IMR-90 (cell line): Measurements from ENCODE around the gene UBE3A. TPM values are rescaled to one million over a fixed set of nuclear protein-coding genes. Genes with fewer than 3 reads are reported as not detected.

Source experiments
- ATAC-seq: fragments of 200-7000 bp; cut with Tn5 transposase; 2 replicates; pipeline ENCODE4 v1.9.1; 2020; ENCODE audit warnings: low read depth, mild to moderate bottlenecking, moderate library complexity
- BruUV-seq: library from RNA; stranded (reverse); fragments of 400-500 nt; replicated peaks from 2 replicates; lab custom pipeline; 2021; lab: Mats Ljungman, UMichigan
- CTCF ChIA-PET: fragments of 300-600 bp; formaldehyde crosslinking; extraction: SDS; loops from one replicate; lab custom pipeline; 2021; ENCODE audit warnings: antibody characterized with exemption; lab: Yijun Ruan, JAX
- POLR2A ChIA-PET: fragments of 300-600 bp; sonication (Branson Sonifier 250); formaldehyde crosslinking; loops from one replicate; lab custom pipeline; 2022; ENCODE audit warnings: antibody characterized with exemption; ENCODE audit not compliant: unreplicated experiment; lab: Charles Lee
- DNase-seq: peaks from one replicate; pipeline ENCODE4 v3.0.0; 2013
- H2AFZ ChIP-seq: replicated peaks from 2 replicates; pipeline ENCODE3; 2013; ENCODE audit warnings: low read length, mild to moderate bottlenecking; ENCODE audit not compliant: poor library complexity
- H2AK5ac ChIP-seq: 2 replicates; pipeline ENCODE4 v1.6.1; 2013; ENCODE audit warnings: low read depth, low read length, inconsistent platforms
- H2AK9ac ChIP-seq: replicated peaks from 2 replicates; pipeline ENCODE3; 2013; ENCODE audit warnings: mild to moderate bottlenecking, low read depth, low read length, moderate library complexity; ENCODE audit not compliant: poor library complexity
- H2BK120ac ChIP-seq: 2 replicates; pipeline ENCODE4 v1.6.1; 2013; ENCODE audit warnings: low read depth, low read length, inconsistent platforms
- H2BK15ac ChIP-seq: 3 replicates; pipeline ENCODE4 v1.6.1; 2013; ENCODE audit warnings: low read depth, low read length, inconsistent platforms
- H2BK20ac ChIP-seq: 2 replicates; pipeline ENCODE4 v1.6.1; 2013; ENCODE audit warnings: low read depth, mild to moderate bottlenecking, inconsistent platforms, low read length, moderate library complexity
- H2BK5ac ChIP-seq: 2 replicates; pipeline ENCODE4 v1.6.1; 2013; ENCODE audit warnings: mild to moderate bottlenecking, low read depth, low read length, inconsistent platforms; ENCODE audit not compliant: poor library complexity, severe bottlenecking
- H3K14ac ChIP-seq: replicated peaks from 2 replicates; pipeline ENCODE4 v1.6.1; 2013; ENCODE audit warnings: low read depth, low read length, inconsistent platforms
- H3K18ac ChIP-seq: 2 replicates; pipeline ENCODE4 v1.6.1; 2013; ENCODE audit warnings: low read depth, low read length, control low read depth
- H3K23ac ChIP-seq: 2 replicates; pipeline ENCODE4 v1.6.1; 2013; ENCODE audit warnings: low read depth, low read length, inconsistent platforms
- H3K27ac ChIP-seq: 2 replicates; pipeline ENCODE4 v1.5.1; 2013; ENCODE audit warnings: mild to moderate bottlenecking, control low read depth, low read length; ENCODE audit not compliant: insufficient read depth
- H3K27me3 ChIP-seq: 2 replicates; pipeline ENCODE4 v1.6.1; 2013; ENCODE audit warnings: low read length; ENCODE audit not compliant: control insufficient read depth, insufficient read depth
- H3K36me3 ChIP-seq: 2 replicates; pipeline ENCODE4 v1.6.1; 2013; ENCODE audit warnings: low read length, mixed read lengths; ENCODE audit not compliant: control insufficient read depth, insufficient read depth
- H3K4ac ChIP-seq: 2 replicates; pipeline ENCODE4 v1.6.1; 2013; ENCODE audit warnings: low read depth, low read length, inconsistent platforms
- H3K4me1 ChIP-seq: 2 replicates; pipeline ENCODE4 v1.6.1; 2013; ENCODE audit warnings: low read length, mixed read lengths; ENCODE audit not compliant: control insufficient read depth, insufficient read depth
- H3K4me2 ChIP-seq: 2 replicates; pipeline ENCODE4 v1.6.1; 2013; ENCODE audit warnings: low read depth, mild to moderate bottlenecking, control low read depth, low read length, moderate library complexity
- H3K4me3 ChIP-seq: 2 replicates; pipeline ENCODE4 v1.5.1; 2013; ENCODE audit warnings: low read depth, mild to moderate bottlenecking, control low read depth, low read length, moderate library complexity; ENCODE audit not compliant: insufficient read depth
- H3K56ac ChIP-seq: 2 replicates; pipeline ENCODE4 v1.6.1; 2013; ENCODE audit warnings: low read length, inconsistent platforms; ENCODE audit not compliant: insufficient read depth; ENCODE audit errors: extremely low read depth
- H3K79me1 ChIP-seq, 2 experiments: 2 replicates each; pipeline ENCODE4 v1.6.1; 2013; ENCODE audit warnings: low read length in 2 of 2, inconsistent platforms in 1 of 2, low read depth in 1 of 2
- H3K9ac ChIP-seq: 2 replicates; pipeline ENCODE4 v1.6.1; 2013; ENCODE audit warnings: low read depth, low read length, control low read depth
- H3K9me1 ChIP-seq: 2 replicates; pipeline ENCODE4 v1.6.1; 2013; ENCODE audit warnings: low read length, inconsistent platforms; ENCODE audit not compliant: insufficient read depth
- H3K9me3 ChIP-seq: 2 replicates; pipeline ENCODE4 v1.6.1; 2013; ENCODE audit warnings: low read length; ENCODE audit not compliant: control insufficient read depth, insufficient read depth
- H4K20me1 ChIP-seq: 2 replicates; pipeline ENCODE4 v1.6.1; 2013; ENCODE audit warnings: low read length, inconsistent platforms; ENCODE audit not compliant: insufficient read depth
- H4K5ac ChIP-seq: 2 replicates; pipeline ENCODE4 v1.6.1; 2013; ENCODE audit warnings: mild to moderate bottlenecking, low read depth, low read length, control low read depth
- H4K8ac ChIP-seq, 2 experiments: 2 replicates each; pipeline ENCODE4 v1.6.1; 2013; ENCODE audit warnings: low read depth in 2 of 2, low read length in 2 of 2, control low read depth in 1 of 2, inconsistent platforms in 1 of 2
- H4K91ac ChIP-seq: 2 replicates; pipeline ENCODE4 v1.6.1; 2013; ENCODE audit warnings: low read depth, low read length, inconsistent platforms; ENCODE audit not compliant: insufficient read depth
- BHLHE40 ChIP-seq: fragments of 150-350 bp; IDR thresholded peaks from 2 replicates; pipeline ENCODE4 v1.6.1; 2016; ENCODE audit warnings: mild to moderate bottlenecking, low read depth, low read length
- CEBPB ChIP-seq: IDR thresholded peaks from 2 replicates; pipeline ENCODE4 v1.6.1; 2012; ENCODE audit warnings: low read depth, low read length, improper control_type of control experiment
- MAFK ChIP-seq: IDR thresholded peaks from 2 replicates; pipeline ENCODE4 v1.6.1; 2012; ENCODE audit warnings: low read depth, low read length, improper control_type of control experiment
- MXI1 ChIP-seq: IDR thresholded peaks from 2 replicates; pipeline ENCODE4 v1.6.1; 2012; ENCODE audit warnings: low read depth, mild to moderate bottlenecking, low read length, moderate library complexity, borderline replicate concordance
- NFE2L2 ChIP-seq: fragments of 150-350 bp; IDR thresholded peaks from 2 replicates; pipeline ENCODE4 v1.6.1; 2016; ENCODE audit warnings: low read depth, mild to moderate bottlenecking, low read length
- POLR2A ChIP-seq: IDR thresholded peaks from 2 replicates; pipeline ENCODE4 v1.6.1; 2012; ENCODE audit warnings: mild to moderate bottlenecking, low read depth, low read length
- RAD21 ChIP-seq: IDR thresholded peaks from 2 replicates; pipeline ENCODE4 v1.6.1; 2012; ENCODE audit warnings: low read length, improper control_type of control experiment
- RCOR1 ChIP-seq: IDR thresholded peaks from 2 replicates; pipeline ENCODE4 v1.6.1; 2012; ENCODE audit warnings: mild to moderate bottlenecking, low read length, improper control_type of control experiment; ENCODE audit not compliant: insufficient replicate concordance
- SMC3 ChIP-seq: fragments of 150-350 bp; IDR thresholded peaks from 2 replicates; pipeline ENCODE4 v1.6.1; 2016; ENCODE audit warnings: low read depth, mild to moderate bottlenecking, antibody characterized with exemption, low read length, moderate library complexity
- WGBS, 2 experiments: methylation state at CpG; one replicate each; pipeline versions ENCODE4 v1.1.5 to v1.1.7; 2013; ENCODE audit warnings: missing lambda C conversion rate in 2 of 2; ENCODE audit not compliant: insufficient read length in 1 of 2; ENCODE audit errors: extremely low coverage in 2 of 2; 5-methylcytosine and 5-hydroxymethylcytosine counted together
- dilution Hi-C: fragments of 300-500 bp; cut with HindIII; formaldehyde crosslinking; loops from one replicate; pipeline ENCODE4 v1.14.3; 2018; ENCODE audit warnings: low sequenced_read_pairs; ENCODE audit not compliant: unreplicated experiment
- in situ Hi-C: fragments of 300-500 bp; cut with MboI; formaldehyde crosslinking; loops from 3 replicates; pipeline ENCODE4 v1.14.3; 2019; ENCODE audit warnings: low sequenced_read_pairs, inconsistent platforms, mixed read lengths
- intact Hi-C: fragments of 100-400 bp; cut with micrococcal nuclease; formaldehyde crosslinking; loops from 2 replicates; pipeline ENCODE4 v1.10.0; 2022
- polyA plus RNA-seq, 3 experiments: library from polyadenylated mRNA; depleted of rRNA; stranded (reverse); fragments of >200 nt; gene quantifications; 2 replicates each; pipeline ENCODE4 v1.2.3, GENCODE V29; 2012; ENCODE audit warnings: low replicate concordance in 1 of 3
- total RNA-seq: library from RNA; depleted of rRNA; stranded (reverse); fragments of >200 nt; gene quantifications from 2 replicates; pipeline ENCODE4 v1.2.3, GENCODE V29; 2012
- TF ChIP-seq, protein P1 (sequence below): fragments of 150-350 bp; IDR thresholded peaks from 2 replicates; pipeline ENCODE4 v1.6.1; 2017; ENCODE audit warnings: mild to moderate bottlenecking, antibody characterized with exemption, low read length, low read depth
- TF ChIP-seq, protein P2 (sequence below): fragments of 150-350 bp; IDR thresholded peaks from 2 replicates; pipeline ENCODE4 v1.6.1; 2016; ENCODE audit warnings: low read depth, mild to moderate bottlenecking, low read length, moderate library complexity, borderline replicate concordance
- TF ChIP-seq, protein P3 (sequence below): conservative IDR thresholded peaks from 2 replicates; pipeline ENCODE4 v1.5.1; 2012; ENCODE audit warnings: mild to moderate bottlenecking, low read depth, low read length, improper control_type of control experiment

The UBE3A gene
- total and polyA plus RNA-seq, 2 of the 4 experiments (the other 2 are of a cell fraction), result 19.3 to 53.2 TPM

DNA sequence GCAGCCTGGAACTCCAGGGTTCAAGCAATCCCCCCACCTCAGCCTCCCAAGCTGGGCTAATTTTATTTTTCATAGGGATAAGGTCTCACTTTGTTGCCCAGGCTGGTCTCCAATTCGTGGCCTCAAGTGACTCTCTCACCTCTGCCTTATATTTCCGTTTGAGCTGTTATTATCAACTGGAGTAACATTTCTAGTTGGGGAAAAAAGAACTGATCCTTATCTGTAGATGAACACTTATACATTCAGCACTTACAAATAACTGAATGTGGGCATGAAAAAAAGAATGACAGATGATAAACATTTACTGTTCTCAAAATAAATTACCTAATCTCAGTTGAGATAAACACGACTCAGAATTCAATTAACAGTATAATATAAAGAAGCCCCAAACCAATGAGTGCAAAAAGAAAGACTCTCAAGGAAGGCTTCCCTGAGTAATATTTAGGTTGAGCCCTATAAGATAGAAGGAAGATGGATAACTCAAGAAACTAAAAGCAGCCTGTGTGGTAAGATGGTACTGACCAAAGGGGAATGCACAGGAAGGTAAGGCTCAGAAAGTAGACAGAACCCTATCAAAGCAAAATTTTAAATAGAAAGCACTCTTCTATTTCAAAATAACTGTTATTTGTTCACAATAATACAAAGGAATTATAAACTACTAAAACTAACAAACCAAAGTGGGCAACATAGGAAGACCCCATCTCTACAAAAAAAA is 11.8 kb downstream of the UBE3A start:
- Histone ChIP-seq H3K56ac (no peak overlapping the region), H2BK5ac (no peak overlapping the region), H4K8ac (no peak overlapping the region), H2AFZ (no peak overlapping the region), H2BK20ac (no peak overlapping the region), H4K20me1 (peaks cover 67% of the 10 kb centered on the region), H4K5ac (no peak overlapping the region), H2BK15ac (no peak overlapping the region), H4K91ac (no peak overlapping the region), H2AK5ac (no peak overlapping the region), H3K27me3 (no peaks in the 10 kb centered on the region), H3K9me3 (no peaks in the 10 kb centered on the region), H3K79me1 (peaks cover 8 to 21% of the 10 kb centered on the region in 2 experiments; a peak in 3 of 4 replicates), H2BK120ac (no peak overlapping the region), H3K14ac (no peak overlapping the region), H3K18ac (no peak overlapping the region), H3K4ac (no peak overlapping the region), H3K4me2 (no peak overlapping the region), H3K36me3 (no peaks in the 10 kb centered on the region), H3K23ac (no peak overlapping the region), H3K9me1 (peaks cover 3% of the 10 kb centered on the region; the same call in 1 of the 2 replicates), H3K4me1 (peaks cover 2% of the 10 kb centered on the region; the same call in 1 of the 2 replicates), H3K27ac (no peak overlapping the region), H3K4me3 (no peak overlapping the region), H3K9ac (no peak overlapping the region), H2AK9ac (no peak overlapping the region)
- intact Hi-C loops (no loop called here), dilution Hi-C loops (no loop called here), in situ Hi-C loops (no loop called here)
- CTCF ChIA-PET, result interaction anchor here (0.7 kb wide), 1 partner anchor 34 kb away, joined by 4 read pairs; no protein-coding TSS in a partner anchor
- ATAC-seq (no peak; the same call in 1 of the 2 replicates), DNase-seq (no peak)
- TF ChIP-seq, protein P1, sequence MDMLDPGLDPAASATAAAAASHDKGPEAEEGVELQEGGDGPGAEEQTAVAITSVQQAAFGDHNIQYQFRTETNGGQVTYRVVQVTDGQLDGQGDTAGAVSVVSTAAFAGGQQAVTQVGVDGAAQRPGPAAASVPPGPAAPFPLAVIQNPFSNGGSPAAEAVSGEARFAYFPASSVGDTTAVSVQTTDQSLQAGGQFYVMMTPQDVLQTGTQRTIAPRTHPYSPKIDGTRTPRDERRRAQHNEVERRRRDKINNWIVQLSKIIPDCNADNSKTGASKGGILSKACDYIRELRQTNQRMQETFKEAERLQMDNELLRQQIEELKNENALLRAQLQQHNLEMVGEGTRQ, result no peak
- TF ChIP-seq MXI1 (no peak), RAD21 (no peak), BHLHE40 (no peak), POLR2A (no peak), RCOR1 (no peak), MAFK (no peak), NFE2L2 (no peak), CEBPB (no peak), SMC3 (no peak)
- TF ChIP-seq, protein P2, sequence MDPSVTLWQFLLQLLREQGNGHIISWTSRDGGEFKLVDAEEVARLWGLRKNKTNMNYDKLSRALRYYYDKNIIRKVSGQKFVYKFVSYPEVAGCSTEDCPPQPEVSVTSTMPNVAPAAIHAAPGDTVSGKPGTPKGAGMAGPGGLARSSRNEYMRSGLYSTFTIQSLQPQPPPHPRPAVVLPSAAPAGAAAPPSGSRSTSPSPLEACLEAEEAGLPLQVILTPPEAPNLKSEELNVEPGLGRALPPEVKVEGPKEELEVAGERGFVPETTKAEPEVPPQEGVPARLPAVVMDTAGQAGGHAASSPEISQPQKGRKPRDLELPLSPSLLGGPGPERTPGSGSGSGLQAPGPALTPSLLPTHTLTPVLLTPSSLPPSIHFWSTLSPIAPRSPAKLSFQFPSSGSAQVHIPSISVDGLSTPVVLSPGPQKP, result no peak
- TF ChIP-seq, protein P3, sequence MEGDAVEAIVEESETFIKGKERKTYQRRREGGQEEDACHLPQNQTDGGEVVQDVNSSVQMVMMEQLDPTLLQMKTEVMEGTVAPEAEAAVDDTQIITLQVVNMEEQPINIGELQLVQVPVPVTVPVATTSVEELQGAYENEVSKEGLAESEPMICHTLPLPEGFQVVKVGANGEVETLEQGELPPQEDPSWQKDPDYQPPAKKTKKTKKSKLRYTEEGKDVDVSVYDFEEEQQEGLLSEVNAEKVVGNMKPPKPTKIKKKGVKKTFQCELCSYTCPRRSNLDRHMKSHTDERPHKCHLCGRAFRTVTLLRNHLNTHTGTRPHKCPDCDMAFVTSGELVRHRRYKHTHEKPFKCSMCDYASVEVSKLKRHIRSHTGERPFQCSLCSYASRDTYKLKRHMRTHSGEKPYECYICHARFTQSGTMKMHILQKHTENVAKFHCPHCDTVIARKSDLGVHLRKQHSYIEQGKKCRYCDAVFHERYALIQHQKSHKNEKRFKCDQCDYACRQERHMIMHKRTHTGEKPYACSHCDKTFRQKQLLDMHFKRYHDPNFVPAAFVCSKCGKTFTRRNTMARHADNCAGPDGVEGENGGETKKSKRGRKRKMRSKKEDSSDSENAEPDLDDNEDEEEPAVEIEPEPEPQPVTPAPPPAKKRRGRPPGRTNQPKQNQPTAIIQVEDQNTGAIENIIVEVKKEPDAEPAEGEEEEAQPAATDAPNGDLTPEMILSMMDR, result no peak
- WGBS, 2 experiments, result no CpG with 5 or more reads among the region's 3 CpGs
- BruUV-seq, result no TSS peak
- POLR2A ChIA-PET, result no interaction called here
